Subcutaneous preadipocyte (primary cell): Measurements from ENCODE around the gene NDUFA11. TPM values are rescaled to one million over a fixed set of nuclear protein-coding genes. Genes with fewer than 3 reads are reported as not detected.

Experiments used
- total RNA-seq: library from RNA; depleted of rRNA; stranded (reverse); fragments of >200 nt; gene quantifications from 2 replicates; pipeline ENCODE4 v1.2.3, GENCODE V29; 2012

Gene NDUFA11
- 216 and 438 TPM in 2 replicates for total RNA-seq

DNA sequence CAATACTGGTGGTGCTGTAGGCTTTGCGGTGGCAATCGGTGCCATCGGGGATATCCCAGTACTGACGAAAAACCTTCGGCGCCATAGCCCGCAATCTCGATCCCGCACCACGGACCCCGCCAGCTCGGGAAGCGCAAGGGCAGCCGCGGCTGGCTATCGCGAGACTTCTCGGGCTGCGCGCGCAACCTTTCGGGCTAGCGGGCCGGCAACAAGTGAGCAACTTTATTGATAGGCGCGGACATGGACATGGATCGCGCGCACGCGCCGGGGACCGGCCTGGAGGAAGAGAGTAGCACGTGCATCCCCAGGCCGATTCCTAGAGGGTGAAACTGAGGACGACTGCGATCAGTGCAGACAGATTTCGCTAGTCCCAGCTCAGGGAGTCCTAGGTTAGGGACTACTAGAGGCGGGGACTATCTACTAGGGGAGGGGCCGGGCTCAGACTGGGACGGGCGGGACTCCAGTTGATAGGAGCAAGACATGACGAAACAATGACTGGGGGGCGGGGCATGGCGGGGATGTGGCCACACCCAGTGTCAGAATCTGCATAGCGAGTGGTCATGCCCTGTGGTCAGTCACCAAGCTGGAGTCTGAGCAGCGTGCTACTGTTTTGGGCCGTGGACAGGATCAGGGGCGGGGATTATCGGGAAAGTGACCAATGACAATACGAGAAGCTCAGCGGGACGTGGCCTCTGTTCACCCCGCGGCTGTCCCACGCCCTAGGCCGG is at the start of gene NDUFA11:
Gene NDUFA11 (minus strand): TSS at position 167 of the 728 bp plus-strand sequence. CDS start 82 bp downstream, at position 85.

DNA sequence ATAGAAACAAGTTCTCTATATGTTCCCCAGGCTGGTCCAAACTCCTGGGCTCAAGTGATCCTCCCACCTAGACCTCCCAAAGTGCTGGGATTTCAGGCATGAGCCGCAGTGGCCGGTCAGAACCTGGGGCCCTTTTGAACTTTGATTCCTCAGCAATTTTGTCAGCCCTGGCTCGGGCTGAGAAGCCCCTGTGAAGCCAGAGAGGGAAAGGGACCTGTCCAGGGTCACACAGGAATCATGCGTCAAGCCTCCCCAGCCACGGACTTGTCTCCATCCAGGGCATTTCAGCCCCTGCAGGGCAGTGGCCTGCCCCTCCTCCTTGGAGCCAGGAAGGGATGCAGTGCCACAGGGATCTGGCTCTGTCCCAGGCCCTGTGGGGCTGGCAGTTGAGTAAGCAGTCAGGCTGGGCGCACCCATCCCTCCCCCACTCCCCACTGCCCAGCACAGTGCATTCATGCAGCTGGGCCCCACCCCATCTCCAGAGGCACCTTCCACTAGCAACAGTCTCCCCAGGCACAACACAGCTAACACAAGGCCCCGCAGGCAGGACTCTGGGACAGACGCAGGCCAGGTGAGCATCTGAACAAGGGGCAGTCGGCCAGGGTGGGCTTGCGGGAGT is 10.3 kb upstream of the NDUFA11 start, which contains the start of gene CAPS:
Gene CAPS (plus strand): TSS at position 516 of the 619 bp plus-strand sequence. CDS start 153 bp downstream, outside the sequence.

DNA sequence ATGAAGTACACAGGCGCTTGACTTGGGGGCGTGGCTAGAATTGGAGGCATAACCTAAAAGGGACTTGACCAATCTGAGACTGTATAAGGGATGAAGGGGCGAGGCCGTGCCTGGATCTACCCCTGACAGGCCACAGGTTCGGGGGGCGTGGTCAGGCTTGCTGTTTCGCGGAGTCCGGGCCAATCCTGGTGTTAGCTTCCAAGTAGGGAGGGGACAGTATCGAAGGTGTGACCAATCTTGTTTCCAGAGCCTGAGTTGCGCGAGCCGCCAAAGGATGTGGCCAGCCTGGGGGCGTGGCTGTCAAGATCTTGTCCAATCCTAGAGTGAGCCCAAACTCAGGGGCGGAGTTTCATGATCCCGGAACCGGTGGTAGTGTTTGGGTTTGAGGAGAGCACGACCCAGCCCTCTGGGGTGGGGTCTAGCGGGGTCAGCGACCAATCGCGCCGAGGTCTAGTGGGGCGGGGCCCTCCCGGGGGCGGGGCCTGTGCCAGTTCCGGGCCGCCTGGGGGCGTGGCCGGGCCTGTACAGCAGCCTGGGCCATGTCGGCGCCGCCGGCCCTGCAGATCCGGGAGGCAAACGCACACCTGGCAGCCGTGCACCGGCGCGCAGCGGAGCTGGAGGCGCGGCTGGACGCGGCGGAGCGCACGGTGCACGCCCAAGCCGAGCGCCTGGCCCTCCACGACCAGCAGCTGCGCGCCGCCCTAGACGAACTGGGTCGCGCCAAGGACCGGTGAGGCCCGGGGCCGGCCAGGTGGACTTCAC is 943 bp upstream of the NDUFA11 start, which contains the start of gene VMAC:
Gene VMAC (plus strand): TSS at position 521 of the 762 bp plus-strand sequence. CDS start 19 bp downstream, at position 540.

DNA sequence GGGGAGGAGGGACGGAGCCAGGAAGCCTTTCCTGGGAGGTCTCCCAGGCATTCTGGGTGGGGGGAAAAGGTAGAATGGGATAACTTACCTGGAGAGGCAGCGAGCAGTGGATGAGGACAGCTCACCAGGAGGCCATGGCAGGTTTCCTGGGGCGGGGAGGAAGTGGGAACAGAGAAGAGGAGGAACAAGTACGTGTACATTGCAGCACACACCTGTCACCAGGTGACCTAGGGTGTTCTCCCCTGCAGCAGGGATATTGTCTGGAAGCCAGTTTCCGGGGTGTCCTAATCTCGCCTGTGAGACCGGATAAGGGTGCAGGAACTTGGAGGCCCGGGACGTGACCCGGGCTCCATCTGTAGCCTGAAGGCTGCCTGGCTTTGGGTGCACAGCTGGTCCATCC is 52.3 kb downstream of the NDUFA11 start, which contains the start of gene FUT3:
Gene FUT3 (minus strand): TSS at position 148 of the 400 bp plus-strand sequence.

Other genes with a start within 250 kb of the NDUFA11 start
- gene MICOS13, start 223.3 kb downstream of the NDUFA11 start, total RNA-seq = 28.3 and 37.5 TPM in 2 replicates
- gene HSD11B1L, start 222.8 kb downstream of the NDUFA11 start, total RNA-seq = 4.7 and 11.4 TPM in 2 replicates
- gene RPL36, start 213.5 kb downstream of the NDUFA11 start, total RNA-seq = 291 and 466 TPM in 2 replicates
- 51.4 and 71.4 TPM in 2 replicates for gene LONP1, start 183.6 kb downstream of the NDUFA11 start, total RNA-seq
- not detected in 2 replicates for gene CATSPERD, start 183.2 kb downstream of the NDUFA11 start, total RNA-seq
- 0.37 and 0.78 TPM in 2 replicates for gene PRR22, start 119.0 kb downstream of the NDUFA11 start, total RNA-seq
- 44.4 and 48.9 TPM in 2 replicates for gene DUS3L, start 112.6 kb downstream of the NDUFA11 start, total RNA-seq
- gene NRTN, start 98.7 kb downstream of the NDUFA11 start, total RNA-seq = 0.20 TPM in 1 of 2 replicates, not detected in the other
- gene FUT6, start 64.1 kb downstream of the NDUFA11 start, total RNA-seq = not detected in 2 replicates
- gene FUT3, start 52.3 kb downstream of the NDUFA11 start, total RNA-seq = not detected in 2 replicates
- gene FUT5, start 33.2 kb downstream of the NDUFA11 start, total RNA-seq = not detected in 2 replicates
- 4.3 and 5.5 TPM in 2 replicates for gene VMAC, start 1.1 kb upstream of the NDUFA11 start, total RNA-seq
- 4.9 and 5.5 TPM in 2 replicates for gene CAPS, start 10.5 kb upstream of the NDUFA11 start, total RNA-seq
- 40.1 and 47.3 TPM in 2 replicates for gene RANBP3, start 74.3 kb upstream of the NDUFA11 start, total RNA-seq
- 9.2 and 9.6 TPM in 2 replicates for gene RFX2, start 206.7 kb upstream of the NDUFA11 start, total RNA-seq
- gene ACSBG2, start 231.9 kb upstream of the NDUFA11 start, total RNA-seq = not detected in 2 replicates